ENCODE data around the gene BCAT1. TPM values are rescaled to one million over a fixed set of nuclear protein-coding genes. Genes with fewer than 3 reads are reported as not detected.

BCAT1 gene
- total and polyA plus RNA-seq, 2 of the 8 experiments (the other 6 are each of a cell fraction or from before 2014, with no cell fraction given): 19.7 to 263 TPM

DNA sequence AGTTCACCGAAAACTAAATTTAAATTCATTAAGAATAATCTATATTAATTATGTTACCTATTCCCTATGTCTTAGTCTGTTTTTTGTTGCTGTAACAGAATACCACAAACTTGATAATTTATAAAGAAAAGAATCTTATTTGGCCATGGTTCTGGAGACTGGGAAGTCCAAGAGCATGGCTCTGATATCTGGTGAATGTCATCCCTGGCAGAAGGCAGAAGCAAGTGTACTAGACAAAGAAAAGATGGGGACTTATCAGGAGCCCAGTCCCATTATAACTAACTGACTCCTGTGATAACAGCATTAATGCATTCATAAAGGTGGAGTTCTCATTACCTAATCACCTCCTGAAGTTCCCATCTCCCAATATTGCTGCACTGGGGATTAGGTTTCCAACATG is 33.3 kb upstream of the BCAT1 start:
- Histone ChIP-seq H3K27me3 (replicated peaks in 1 of 4; ENCODE audit: control insufficient read depth in 3 of 4, extremely low read depth in 1 of 4, insufficient read depth in 3 of 4, low read length in 3 of 4) (no peaks in the 10 kb centered on the region), H3K79me1 (ENCODE audit: low read depth, low read length) (no peaks in the 10 kb centered on the region), H3K4ac (replicated peaks; ENCODE audit: insufficient read length, low read depth, low read length) (no peak overlapping the region), H4K20me1 (replicated peaks in 1 of 2; ENCODE audit: control insufficient read depth in 1 of 2, insufficient read depth in 2 of 2, low read length in 2 of 2) (no peaks in the 10 kb centered on the region), H4K5ac (ENCODE audit: insufficient read length, low read depth, low read length) (no peak overlapping the region), H3K27ac (ENCODE audit: low read depth, low read length) (no peak overlapping the region), H3K18ac (ENCODE audit: extremely low read depth, low read length) (no peak overlapping the region), H2AK5ac (ENCODE audit: low read depth, low read length) (no peak overlapping the region), H3K9me3 (ENCODE audit: insufficient read depth in 2 of 2, low read depth in 1 of 2, low read length in 1 of 2) (peaks cover 4 to 5% of the 10 kb centered on the region in 2 experiments; a peak in 1 of 4 replicates), H2BK20ac (ENCODE audit: low read length) (no peak overlapping the region), H3K4me3 (ENCODE audit: extremely low read depth in 1 of 4, insufficient read depth in 2 of 4, low read depth in 3 of 4, low read length in 4 of 4) (no peak overlapping the region), H3K36me3 (ENCODE audit: control insufficient read depth in 2 of 4, insufficient read depth in 4 of 4, low read length in 3 of 4) (no peaks in the 10 kb centered on the region), H3K79me2 (ENCODE audit: control insufficient read depth in 1 of 2, insufficient read depth in 2 of 2, low read length in 2 of 2) (no peaks in the 10 kb centered on the region), H3K4me2 (ENCODE audit: insufficient read depth in 1 of 2, low read depth in 2 of 2, low read length in 2 of 2) (no peak overlapping the region), H2BK12ac (ENCODE audit: low read depth, low read length) (no peak overlapping the region), H4K8ac (ENCODE audit: extremely low read depth, insufficient read depth, low read length) (no peak overlapping the region), H2BK15ac (ENCODE audit: low read length) (no peak overlapping the region), H4K91ac (replicated peaks; ENCODE audit: insufficient read length, low read length) (no peak overlapping the region), H2BK120ac (replicated peaks; ENCODE audit: low read depth, low read length) (no peak overlapping the region), H3K23ac (ENCODE audit: insufficient read length) (no peak overlapping the region), H3K23me2 (ENCODE audit: low read depth, low read length) (no peaks in the 10 kb centered on the region), H3K14ac (ENCODE audit: insufficient read length) (no peak overlapping the region), H3K4me1 (replicated peaks in 1 of 4; ENCODE audit: control insufficient read depth in 3 of 4, insufficient read depth in 4 of 4, low read length in 3 of 4) (no peaks in the 10 kb centered on the region), H3K56ac (replicated peaks; ENCODE audit: insufficient read length, low read depth, low read length) (no peak overlapping the region), H2AFZ (ENCODE audit: low read length) (no peak overlapping the region), H2BK5ac (ENCODE audit: low read depth, low read length) (no peak overlapping the region), H3K9ac (replicated peaks in 1 of 4; ENCODE audit: extremely low read depth in 1 of 4, low read depth in 3 of 4, low read length in 3 of 4) (no peak overlapping the region)
- 100% methylated on average over 1 of the region's 1 CpG; no CpG with 5 or more reads in 1 of the 2 experiments for WGBS, 2 experiments (ENCODE audit: extremely low coverage in 1 of 2, insufficient coverage in 1 of 2, insufficient read length in 1 of 2, insufficient replicate concordance in 2 of 2, low coverage in 1 of 2, low lambda C conversion rate in 2 of 2, missing lambda C conversion rate in 1 of 2)
- ChIA-PET POLR2A (ENCODE audit: partially characterized antibody) (interaction anchor here (0.6 to 1.5 kb wide), 2 partner anchors 11 to 165 kb away, joined by 3 to 4 read pairs; no protein-coding TSS in a partner anchor), CTCF (ENCODE audit: partially characterized antibody) (interaction anchor here (0.8 to 2.1 kb wide), 6 partner anchors 9 to 173 kb away, joined by 3 to 8 read pairs (median 4); no protein-coding TSS in a partner anchor)
- TF ChIP-seq JUND (IDR thresholded peaks at IDR 0.05; ENCODE audit: low read length): no peak
- TF ChIP-seq CBX8 (IDR thresholded peaks at IDR 0.05; ENCODE audit: borderline replicate concordance, low read depth, low read length): no peak
- no peak for TF ChIP-seq HDAC2 (IDR thresholded peaks at IDR 0.05; ENCODE audit: borderline replicate concordance in 1 of 2, low read depth in 2 of 2, low read length in 2 of 2)
- no peak for TF ChIP-seq POLR2A (IDR thresholded peaks at IDR 0.05; ENCODE audit: control extremely low read depth in 1 of 2, low read depth in 2 of 2, low read length in 2 of 2)
- TF ChIP-seq, protein P1, sequence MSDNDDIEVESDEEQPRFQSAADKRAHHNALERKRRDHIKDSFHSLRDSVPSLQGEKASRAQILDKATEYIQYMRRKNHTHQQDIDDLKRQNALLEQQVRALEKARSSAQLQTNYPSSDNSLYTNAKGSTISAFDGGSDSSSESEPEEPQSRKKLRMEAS (IDR thresholded peaks at IDR 0.05): no peak
- no peak for TF ChIP-seq TAF7 (optimal IDR thresholded peaks at IDR 0.05; ENCODE audit: borderline replicate concordance, low read depth, low read length)
- no peak for TF ChIP-seq BACH1 (IDR thresholded peaks at IDR 0.05; ENCODE audit: low read length)
- no peak for TF ChIP-seq CTBP2 (IDR thresholded peaks at IDR 0.05; ENCODE audit: borderline replicate concordance, insufficient read depth, insufficient read length, low read length)
- TF ChIP-seq SIRT6 (IDR thresholded peaks at IDR 0.05; ENCODE audit: low read length): no peak
- no peak for TF ChIP-seq ASH2L (IDR thresholded peaks at IDR 0.05; ENCODE audit: low read length)
- TF ChIP-seq RBBP5 (IDR thresholded peaks at IDR 0.05; ENCODE audit: borderline replicate concordance, low read depth, low read length): no peak
- DNase-seq (ENCODE audit: low read depth in 1 of 2, low spot score in 2 of 2): no peak
- FAIRE-seq: no peak

Measured in H1 (cell line).